DND-41 (cell line): ENCODE measurements around the gene BRDT.

ENCODE experiments used
- CTCF ChIP-seq: IDR thresholded peaks from 2 replicates; pipeline ENCODE4 v1.5.1; 2012; ENCODE audit warnings: borderline replicate concordance, low read length, moderate library complexity, mild to moderate bottlenecking; ENCODE audit not compliant: poor library complexity, severe bottlenecking; ENCODE audit errors: extremely low read depth
- EZH2 ChIP-seq: IDR thresholded peaks from 3 replicates; pipeline ENCODE4 v1.6.1; 2012; ENCODE audit warnings: borderline replicate concordance, low read depth, mild to moderate bottlenecking, moderate library complexity, low read length, inconsistent platforms; ENCODE audit not compliant: severe bottlenecking

- no peak for TF ChIP-seq CTCF
- no peak for TF ChIP-seq EZH2
Observed at GRCh38 chr1:92043621-92044020, 94.4 kb downstream of the BRDT start.
